Uterus (tissue), 2 donors: ENCODE results near the gene CDKN2A.

ENCODE experiments used
- POLR2A ChIP-seq, 2 donors: fragments of 450-650 bp; IDR thresholded peaks; one replicate each; pipeline ENCODE4 v1.6.1; 2016; ENCODE audit warnings: antibody characterized with exemption in 2 of 2, mild to moderate bottlenecking in 1 of 2, moderate library complexity in 1 of 2
- TF ChIP-seq, protein P1 (sequence below), 4 experiments: fragments of 200-600 bp in 2 of 4; fragments of 450-650 bp in 2 of 4; sonication (generic) in 2 of 4; IDR thresholded peaks; one replicate each; pipeline ENCODE4 v1.5.1; 2016 to 2019; ENCODE audit warnings: antibody characterized with exemption in 4 of 4, mild to moderate bottlenecking in 2 of 4, moderate library complexity in 1 of 4

DNA sequence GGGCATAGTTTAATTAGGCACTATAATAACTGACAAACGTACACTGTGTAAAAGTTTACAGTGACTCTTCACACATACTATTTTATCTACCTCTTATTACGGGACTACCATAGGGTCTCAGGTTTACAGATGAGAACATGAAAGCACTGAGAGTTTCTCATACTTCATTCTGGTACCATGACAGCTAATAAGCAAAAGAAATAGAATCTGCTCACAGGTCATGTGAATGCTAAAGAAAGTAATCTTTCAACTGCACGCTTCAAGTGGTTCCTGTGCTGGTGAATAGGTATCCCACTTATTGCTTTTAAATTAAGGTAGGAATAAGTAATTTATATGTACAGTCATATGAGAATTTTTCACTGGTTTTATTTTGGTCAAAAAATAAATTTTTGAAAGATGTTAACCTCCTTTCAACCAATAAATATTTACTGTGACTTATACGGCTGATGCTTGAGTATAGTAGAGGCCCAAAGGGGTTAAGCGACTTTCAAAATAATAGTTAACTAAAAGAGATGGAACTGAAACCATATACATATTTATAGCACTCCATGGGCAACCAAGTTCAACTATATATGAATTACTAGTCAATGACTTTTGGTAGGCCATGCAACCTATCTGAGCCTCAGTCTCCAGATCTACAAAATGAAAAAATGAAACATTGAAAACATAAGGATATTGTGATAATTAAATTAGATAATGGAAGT is 8.1 kb downstream of the CDKN2A start:
- TF ChIP-seq, protein P1, sequence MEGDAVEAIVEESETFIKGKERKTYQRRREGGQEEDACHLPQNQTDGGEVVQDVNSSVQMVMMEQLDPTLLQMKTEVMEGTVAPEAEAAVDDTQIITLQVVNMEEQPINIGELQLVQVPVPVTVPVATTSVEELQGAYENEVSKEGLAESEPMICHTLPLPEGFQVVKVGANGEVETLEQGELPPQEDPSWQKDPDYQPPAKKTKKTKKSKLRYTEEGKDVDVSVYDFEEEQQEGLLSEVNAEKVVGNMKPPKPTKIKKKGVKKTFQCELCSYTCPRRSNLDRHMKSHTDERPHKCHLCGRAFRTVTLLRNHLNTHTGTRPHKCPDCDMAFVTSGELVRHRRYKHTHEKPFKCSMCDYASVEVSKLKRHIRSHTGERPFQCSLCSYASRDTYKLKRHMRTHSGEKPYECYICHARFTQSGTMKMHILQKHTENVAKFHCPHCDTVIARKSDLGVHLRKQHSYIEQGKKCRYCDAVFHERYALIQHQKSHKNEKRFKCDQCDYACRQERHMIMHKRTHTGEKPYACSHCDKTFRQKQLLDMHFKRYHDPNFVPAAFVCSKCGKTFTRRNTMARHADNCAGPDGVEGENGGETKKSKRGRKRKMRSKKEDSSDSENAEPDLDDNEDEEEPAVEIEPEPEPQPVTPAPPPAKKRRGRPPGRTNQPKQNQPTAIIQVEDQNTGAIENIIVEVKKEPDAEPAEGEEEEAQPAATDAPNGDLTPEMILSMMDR (IDR thresholded peaks at IDR 0.05), result no peak
- TF ChIP-seq POLR2A (IDR thresholded peaks at IDR 0.05), result no peak
